Cardiac muscle cell (in vitro differentiated cells and primary cell): ENCODE measurements around the gene KIF24. TPM values are rescaled to one million over a fixed set of nuclear protein-coding genes. Genes with fewer than 3 reads are reported as not detected.

Experiments
- DNase-seq, 2 donors: peaks; one replicate each; pipeline versions ENCODE4 v3.0.0 to v3.0.0-alpha.2; 2010 to 2017; ENCODE audit warnings: low read depth in 1 of 2, low spot score in 1 of 2
- H3K27ac ChIP-seq: fragments of 200-600 bp; sonication (generic); 2 replicates; pipeline ENCODE4 v1.5.1; 2016
- H3K27me3 ChIP-seq: fragments of 200-600 bp; sonication (generic); 2 replicates; pipeline ENCODE4 v1.6.0; 2016; ENCODE audit warnings: control low read depth
- H3K36me3 ChIP-seq: fragments of 200-600 bp; sonication (generic); 2 replicates; pipeline ENCODE4 v1.5.1; 2016; ENCODE audit warnings: control low read depth
- H3K4me1 ChIP-seq: fragments of 200-600 bp; sonication (generic); 2 replicates; pipeline ENCODE4 v1.8.1; 2017; ENCODE audit warnings: low read depth, mild to moderate bottlenecking, mixed run types
- H3K4me3 ChIP-seq: fragments of 200-600 bp; sonication (generic); 2 replicates; pipeline ENCODE4 v1.5.1; 2016; ENCODE audit warnings: mild to moderate bottlenecking
- H3K9me3 ChIP-seq: fragments of 200-600 bp; sonication (generic); 2 replicates; pipeline ENCODE4 v1.5.1; 2017; ENCODE audit warnings: low read depth, mild to moderate bottlenecking, control low read depth
- polyA plus RNA-seq: library from polyadenylated mRNA; unstranded; fragments of >200 nt; fragmentation: Nextera tagmentation; extraction: Ambion mirVana; gene quantifications from 2 replicates; pipeline ENCODE4 v1.2.1, GENCODE V29; 2016
- total RNA-seq: library from RNA; depleted of rRNA; stranded (reverse); fragments of >200 nt; gene quantifications from 2 replicates; pipeline ENCODE4 v1.2.3, GENCODE V29; 2016
- TF ChIP-seq, protein P1 (sequence below): IDR thresholded peaks from 2 replicates; pipeline ENCODE4 v1.5.1; 2012; ENCODE audit warnings: low read depth, mild to moderate bottlenecking, low read length

Gene KIF24, protein sequence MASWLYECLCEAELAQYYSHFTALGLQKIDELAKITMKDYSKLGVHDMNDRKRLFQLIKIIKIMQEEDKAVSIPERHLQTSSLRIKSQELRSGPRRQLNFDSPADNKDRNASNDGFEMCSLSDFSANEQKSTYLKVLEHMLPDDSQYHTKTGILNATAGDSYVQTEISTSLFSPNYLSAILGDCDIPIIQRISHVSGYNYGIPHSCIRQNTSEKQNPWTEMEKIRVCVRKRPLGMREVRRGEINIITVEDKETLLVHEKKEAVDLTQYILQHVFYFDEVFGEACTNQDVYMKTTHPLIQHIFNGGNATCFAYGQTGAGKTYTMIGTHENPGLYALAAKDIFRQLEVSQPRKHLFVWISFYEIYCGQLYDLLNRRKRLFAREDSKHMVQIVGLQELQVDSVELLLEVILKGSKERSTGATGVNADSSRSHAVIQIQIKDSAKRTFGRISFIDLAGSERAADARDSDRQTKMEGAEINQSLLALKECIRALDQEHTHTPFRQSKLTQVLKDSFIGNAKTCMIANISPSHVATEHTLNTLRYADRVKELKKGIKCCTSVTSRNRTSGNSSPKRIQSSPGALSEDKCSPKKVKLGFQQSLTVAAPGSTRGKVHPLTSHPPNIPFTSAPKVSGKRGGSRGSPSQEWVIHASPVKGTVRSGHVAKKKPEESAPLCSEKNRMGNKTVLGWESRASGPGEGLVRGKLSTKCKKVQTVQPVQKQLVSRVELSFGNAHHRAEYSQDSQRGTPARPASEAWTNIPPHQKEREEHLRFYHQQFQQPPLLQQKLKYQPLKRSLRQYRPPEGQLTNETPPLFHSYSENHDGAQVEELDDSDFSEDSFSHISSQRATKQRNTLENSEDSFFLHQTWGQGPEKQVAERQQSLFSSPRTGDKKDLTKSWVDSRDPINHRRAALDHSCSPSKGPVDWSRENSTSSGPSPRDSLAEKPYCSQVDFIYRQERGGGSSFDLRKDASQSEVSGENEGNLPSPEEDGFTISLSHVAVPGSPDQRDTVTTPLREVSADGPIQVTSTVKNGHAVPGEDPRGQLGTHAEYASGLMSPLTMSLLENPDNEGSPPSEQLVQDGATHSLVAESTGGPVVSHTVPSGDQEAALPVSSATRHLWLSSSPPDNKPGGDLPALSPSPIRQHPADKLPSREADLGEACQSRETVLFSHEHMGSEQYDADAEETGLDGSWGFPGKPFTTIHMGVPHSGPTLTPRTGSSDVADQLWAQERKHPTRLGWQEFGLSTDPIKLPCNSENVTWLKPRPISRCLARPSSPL (N-terminal part only)
- total RNA-seq: 2.7 and 5.8 TPM in 2 replicates
- 1.6 and 2.1 TPM in 2 replicates for polyA plus RNA-seq

DNA sequence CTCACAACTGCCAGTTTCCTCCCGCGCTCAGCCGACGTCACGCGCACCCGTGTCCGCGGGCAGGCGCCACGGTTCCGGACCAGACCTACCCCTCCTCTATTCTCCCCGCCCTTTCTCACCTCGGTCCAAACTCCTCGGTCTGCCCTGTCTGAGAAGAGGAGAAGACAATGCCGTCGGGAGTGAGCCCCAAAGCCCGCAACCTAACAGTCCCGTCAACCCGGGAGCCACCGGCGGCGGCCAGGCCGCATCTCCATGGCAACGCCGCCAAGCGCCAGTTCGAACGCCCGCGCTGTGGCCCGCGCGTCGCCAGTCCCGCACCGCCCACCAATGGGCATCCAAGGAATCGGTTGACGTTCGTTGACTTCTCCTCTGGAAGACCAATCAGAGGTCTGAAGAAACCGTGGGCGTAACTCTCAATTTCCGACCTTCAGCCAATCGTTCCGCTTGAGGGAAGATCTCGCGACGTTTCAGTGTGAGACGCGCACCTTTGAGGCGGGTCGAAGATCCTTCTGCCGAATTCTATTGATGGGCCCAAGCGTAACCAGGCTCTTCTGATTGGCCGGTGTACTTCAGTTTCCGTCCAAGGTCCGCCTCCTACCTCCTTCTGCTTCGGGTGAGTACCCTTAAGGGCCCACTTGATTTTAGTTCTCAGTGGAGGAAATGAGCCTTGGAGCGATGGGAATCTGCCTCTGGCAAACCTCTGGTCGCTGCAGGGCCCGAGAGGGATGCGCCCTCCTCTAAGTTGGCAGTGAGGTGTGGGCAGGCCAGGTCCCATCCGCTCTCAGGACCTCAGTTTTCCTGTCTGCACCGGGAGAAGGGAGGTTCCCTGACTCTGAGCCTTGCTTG is at the start of gene KIF24, which contains the start of gene NUDT2:
TSS of gene KIF24 (minus strand) at position 282 of the 846 bp plus-strand sequence. CDS start 17,922 bp downstream, outside the sequence.
TSS of gene NUDT2 (plus strand) at position 583 of the 846 bp plus-strand sequence. CDS start 9,471 bp downstream, outside the sequence.
- Histone ChIP-seq H3K9me3 (no peaks in the 10 kb centered on the region), H3K27ac (peak within 1 kb of the TSS; percentile 74), H3K4me3 (peak within 1 kb of the TSS; percentile 78), H3K36me3 (no peaks in the 10 kb centered on the region), H3K27me3 (no peaks in the 10 kb centered on the region), H3K4me1 (peaks cover 4% of the 10 kb centered on the region)
- TF ChIP-seq, protein P1, sequence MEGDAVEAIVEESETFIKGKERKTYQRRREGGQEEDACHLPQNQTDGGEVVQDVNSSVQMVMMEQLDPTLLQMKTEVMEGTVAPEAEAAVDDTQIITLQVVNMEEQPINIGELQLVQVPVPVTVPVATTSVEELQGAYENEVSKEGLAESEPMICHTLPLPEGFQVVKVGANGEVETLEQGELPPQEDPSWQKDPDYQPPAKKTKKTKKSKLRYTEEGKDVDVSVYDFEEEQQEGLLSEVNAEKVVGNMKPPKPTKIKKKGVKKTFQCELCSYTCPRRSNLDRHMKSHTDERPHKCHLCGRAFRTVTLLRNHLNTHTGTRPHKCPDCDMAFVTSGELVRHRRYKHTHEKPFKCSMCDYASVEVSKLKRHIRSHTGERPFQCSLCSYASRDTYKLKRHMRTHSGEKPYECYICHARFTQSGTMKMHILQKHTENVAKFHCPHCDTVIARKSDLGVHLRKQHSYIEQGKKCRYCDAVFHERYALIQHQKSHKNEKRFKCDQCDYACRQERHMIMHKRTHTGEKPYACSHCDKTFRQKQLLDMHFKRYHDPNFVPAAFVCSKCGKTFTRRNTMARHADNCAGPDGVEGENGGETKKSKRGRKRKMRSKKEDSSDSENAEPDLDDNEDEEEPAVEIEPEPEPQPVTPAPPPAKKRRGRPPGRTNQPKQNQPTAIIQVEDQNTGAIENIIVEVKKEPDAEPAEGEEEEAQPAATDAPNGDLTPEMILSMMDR: no peak
- DNase-seq: peak; percentile 100

DNA sequence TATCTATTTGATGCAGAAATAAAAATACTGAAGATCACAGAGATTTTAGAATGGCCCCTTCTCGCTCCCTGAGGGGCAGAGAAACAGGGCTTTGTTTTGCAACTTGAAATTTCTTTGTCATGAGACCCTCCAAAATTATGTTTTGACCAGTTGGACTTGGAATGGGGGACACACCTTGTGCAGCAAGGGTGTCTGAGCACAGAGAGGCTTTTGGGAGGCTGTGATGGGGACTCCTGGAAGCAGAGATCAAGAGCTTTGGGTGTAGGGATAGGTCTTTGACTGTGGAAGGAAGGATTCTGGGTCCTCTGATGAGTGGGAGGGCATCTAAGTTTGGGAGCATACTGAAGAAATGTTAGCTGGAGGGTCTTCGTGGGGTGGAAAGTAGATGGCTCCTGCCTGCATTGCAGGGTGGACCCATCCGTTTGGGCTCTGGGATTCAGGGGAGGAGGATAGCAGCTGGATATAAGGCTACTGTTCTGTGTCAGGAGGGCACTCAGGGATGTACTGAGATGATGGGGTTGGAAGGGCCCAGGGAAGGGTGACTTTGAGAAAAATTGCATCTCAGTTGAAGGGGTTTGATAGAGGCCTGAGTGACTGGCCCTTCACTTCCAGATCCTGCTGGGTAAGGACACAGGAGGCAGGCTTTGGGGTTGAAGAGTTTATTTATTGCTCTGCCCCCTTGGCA is 49.5 kb upstream of the KIF24 start:
- H3K27ac ChIP-seq: no peak overlapping the region
- peaks cover 36% of the 10 kb centered on the region for H3K27me3 ChIP-seq
- no peaks in the 10 kb centered on the region for H3K36me3 ChIP-seq
- TF ChIP-seq, protein P1: no peak
- H3K4me3 ChIP-seq: no peak overlapping the region
- DNase-seq: no peak
- H3K9me3 ChIP-seq: no peaks in the 10 kb centered on the region
- H3K4me1 ChIP-seq: no peaks in the 10 kb centered on the region

DNA sequence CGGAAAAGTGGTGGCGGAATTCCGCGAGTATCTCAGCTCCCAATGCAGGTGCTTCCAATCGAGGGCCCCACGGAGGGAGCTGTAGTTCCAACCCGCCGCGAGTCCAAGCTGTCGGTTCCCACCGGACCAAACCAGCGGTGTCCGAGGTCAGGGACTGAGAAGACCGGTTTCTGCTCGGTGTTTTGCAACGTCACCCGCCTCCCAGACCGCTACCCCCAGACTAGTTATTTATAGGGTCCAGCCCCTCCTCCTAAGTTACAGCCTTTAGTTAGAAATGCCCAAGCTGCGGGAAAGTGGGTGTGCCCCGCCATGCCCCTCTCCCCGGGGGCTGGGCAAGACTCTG is 48.3 kb upstream of the KIF24 start:
- peaks cover 25% of the 10 kb centered on the region for H3K27me3 ChIP-seq
- TF ChIP-seq, protein P1: no peak
- peak in 1 of 2 donors; percentile 39 for DNase-seq
- no peaks in the 10 kb centered on the region for H3K9me3 ChIP-seq
- H3K36me3 ChIP-seq: no peaks in the 10 kb centered on the region
- no peak overlapping the region for H3K27ac ChIP-seq
- no peaks in the 10 kb centered on the region for H3K4me1 ChIP-seq
- peak overlapping the region; percentile 50 for H3K4me3 ChIP-seq

DNA sequence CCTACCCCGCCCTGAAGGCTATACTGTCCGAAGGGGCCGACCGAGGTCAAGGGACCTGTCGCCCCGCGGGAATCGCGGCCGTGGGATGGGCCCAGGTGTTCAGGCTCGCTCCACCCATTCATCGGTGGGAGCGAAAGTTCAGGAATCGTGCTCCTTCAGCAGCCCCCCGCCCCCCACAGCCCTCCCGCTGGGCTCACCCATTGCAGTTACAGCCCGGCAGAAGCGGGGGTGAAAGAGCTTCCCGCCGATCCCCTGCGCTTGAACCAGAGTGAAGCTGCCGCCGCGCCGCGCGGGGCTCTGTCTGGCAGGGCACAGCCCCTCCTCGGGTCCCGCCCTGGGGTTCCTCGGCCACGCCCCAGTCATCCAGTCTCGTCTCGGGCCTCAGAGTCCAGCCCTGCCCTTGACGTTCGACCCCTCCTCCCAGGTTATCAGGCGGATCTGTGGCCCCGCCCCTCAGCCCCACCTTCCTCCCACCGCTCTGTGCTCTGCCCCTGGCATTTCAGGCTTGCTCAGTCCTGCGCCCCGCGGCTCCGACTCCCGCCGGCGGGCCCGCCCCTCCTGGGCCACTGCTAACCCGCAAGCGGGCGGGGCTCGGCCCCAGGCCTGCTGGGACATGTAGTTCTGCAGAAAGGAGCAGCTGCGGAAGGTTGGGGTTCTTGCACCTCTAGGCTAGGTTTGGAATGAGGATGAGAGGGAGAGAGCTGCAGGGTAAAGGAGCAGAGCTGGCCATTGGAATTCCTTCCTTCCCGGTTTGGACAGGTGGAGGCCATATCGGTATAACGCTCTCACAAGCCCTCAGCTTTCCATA is 47.7 kb upstream of the KIF24 start, which contains the start of gene MYORG:
TSS of gene MYORG (minus strand) at position 303 of the 808 bp plus-strand sequence. CDS start 3,955 bp downstream, outside the sequence.
- Histone ChIP-seq H3K9me3 (no peaks in the 10 kb centered on the region), H3K4me3 (peak within 1 kb of the TSS; percentile 50), H3K27ac (no peak within 1 kb of the TSS), H3K27me3 (peaks cover 19% of the 10 kb centered on the region), H3K4me1 (no peaks in the 10 kb centered on the region), H3K36me3 (no peaks in the 10 kb centered on the region)
- TF ChIP-seq, protein P1: no peak
- DNase-seq: peak; percentile 87 to 96
